Activated T-cell treated with anti-CD3 and anti-CD28 coated beads for 24 hours (primary cell): ENCODE measurements around the gene MAD1L1.

ENCODE experiments used
- DNase-seq: peaks from one replicate; pipeline ENCODE4 v3.0.0-alpha.2; 2020; ENCODE audit warnings: low read depth

MAD1L1 gene

DNA sequence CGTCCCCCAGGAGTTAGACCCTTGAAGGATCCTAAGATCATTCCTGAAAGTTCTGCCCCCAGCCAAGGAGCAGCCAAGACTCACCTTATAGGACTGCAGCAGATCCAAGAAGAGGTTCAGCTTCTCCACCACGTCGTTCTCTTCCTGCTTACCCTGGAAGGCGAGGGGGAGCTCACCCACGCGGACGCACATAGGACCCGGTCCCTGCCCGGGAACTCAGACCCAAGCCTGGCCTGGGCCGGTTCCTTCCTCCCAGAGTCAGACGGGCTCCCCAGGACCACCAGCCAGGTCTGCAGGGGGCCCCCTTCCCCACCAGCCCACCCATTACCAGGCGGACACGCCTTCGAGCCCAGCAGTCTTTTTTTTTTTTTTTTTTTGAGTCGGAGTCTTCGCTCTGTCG, 24.9 kb upstream of the MAD1L1 start:
- no peak for DNase-seq

- DNase-seq: no peak
Measured at GRCh38 chr7:2257046-2257551, 24.4 kb upstream of the MAD1L1 start.

DNA sequence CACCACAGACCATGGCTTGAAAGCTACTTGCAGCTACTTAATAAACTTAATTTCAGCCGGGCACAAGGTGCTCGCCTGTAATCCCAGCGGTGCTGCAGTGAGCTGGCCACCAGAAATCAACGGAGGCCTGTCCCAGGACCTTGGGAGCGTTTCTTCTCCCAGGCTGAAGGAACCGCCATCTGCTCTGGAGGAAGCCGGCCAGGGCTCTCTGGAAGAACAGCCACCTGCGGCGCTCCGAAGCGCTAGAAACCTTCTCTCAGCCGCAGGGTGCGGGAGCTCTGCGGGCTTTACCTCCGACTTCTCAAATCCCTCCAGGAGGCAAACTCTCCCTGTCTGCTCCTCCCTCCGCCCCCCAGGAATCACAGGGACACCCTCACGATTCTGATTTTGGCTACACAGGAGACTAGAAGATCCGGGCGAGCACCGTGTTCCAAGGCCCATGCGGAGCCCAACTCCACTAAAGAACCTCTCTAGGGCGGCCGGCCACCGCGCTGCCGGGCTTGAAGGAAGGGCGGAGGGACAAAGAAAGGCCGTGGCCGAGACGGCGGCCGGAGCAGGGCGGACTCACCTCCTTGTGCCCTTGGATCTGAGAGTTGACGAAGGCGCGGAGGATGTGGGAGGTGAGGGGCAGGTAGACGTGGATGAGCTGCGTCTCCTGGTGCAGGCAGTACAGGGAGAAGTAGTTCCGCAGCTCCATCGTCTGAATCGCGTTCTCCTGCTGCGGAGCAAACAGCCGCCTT, 23.7 kb upstream of the MAD1L1 start:
- DNase-seq: no peak

DNA sequence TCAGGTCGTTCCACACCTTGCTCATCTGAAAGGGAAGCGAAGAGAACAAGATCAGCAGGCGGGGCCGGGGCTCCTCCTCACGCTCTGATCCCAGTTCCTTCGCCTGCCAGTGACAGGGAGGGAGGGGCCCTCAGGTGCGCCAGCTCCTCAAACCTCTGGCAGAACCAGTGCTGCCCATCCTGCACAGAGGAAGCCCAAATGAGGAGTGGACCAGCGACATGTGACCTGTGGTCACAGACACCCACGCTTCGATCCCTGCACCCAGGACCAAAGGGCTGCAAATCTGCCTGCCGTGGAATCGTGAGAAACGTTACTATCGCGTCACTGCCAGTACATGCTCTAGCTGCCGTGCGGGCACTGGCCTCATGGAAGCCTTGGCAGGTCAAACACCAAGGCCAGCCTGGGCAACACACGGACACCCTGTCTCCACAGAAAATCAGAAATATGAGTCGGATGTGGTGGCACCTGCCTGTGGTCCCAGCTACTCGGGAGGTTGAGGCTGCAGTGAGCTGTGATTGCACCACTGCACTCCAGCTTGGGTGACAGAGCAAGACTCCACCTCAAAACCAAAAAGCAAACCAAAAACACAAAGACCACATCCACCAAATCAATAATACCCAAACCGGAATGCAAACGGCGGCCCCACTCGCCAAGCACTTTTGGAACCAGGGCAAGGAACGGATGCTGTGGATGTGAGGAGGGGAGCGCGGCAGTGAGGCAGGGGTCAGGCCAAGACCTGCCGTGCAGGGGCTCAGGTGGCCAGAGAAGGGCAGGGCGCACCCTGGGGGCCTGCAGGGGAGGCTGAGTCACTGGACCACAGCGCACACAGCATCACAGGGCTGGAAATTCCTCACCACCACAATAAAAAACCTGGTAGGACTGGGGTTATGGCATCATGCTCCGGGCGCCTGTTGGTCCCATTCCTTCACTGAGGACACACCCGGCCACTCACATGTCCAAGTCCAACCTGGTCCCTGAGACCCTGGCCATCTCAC, 22.7 kb upstream of the MAD1L1 start:
- no peak for DNase-seq

DNA sequence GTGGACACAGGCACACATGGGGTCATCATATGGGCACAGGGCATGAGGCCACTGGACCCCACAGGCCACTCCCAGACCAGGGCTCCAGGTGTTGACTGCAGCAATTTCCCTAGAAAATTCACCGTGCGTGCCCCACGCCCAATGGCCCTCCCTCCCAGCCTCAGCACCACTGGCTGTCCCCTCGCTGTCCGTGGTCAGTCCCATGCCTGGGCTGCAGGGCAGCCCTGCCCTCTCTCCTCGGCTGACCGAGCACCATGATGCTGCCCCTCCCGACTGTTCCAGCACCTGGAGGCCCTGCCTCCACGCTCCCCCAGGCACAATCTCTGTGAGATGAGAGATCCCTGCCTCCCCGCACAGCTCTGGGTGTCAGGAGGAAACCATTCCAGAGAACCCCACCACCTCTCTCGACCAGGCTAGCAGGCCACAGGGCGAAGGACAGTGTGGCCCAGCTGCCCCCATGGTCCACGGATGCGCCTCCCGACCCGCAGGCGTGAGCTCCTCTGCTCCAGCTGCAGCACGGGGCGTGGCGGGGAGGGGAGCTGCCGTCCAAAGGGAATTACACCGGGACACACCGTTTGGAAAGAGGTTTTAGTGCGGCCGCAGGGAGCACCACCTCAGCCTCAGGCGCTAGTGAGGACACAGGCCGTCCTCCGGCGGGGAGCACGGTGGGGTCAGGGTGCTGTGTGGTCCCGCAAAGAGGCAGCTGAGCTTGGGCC, 21.8 kb upstream of the MAD1L1 start:
- DNase-seq: no peak

- DNase-seq: no peak
Measured at GRCh38 chr7:2253525-2254244, 20.9 kb upstream of the MAD1L1 start.

DNA sequence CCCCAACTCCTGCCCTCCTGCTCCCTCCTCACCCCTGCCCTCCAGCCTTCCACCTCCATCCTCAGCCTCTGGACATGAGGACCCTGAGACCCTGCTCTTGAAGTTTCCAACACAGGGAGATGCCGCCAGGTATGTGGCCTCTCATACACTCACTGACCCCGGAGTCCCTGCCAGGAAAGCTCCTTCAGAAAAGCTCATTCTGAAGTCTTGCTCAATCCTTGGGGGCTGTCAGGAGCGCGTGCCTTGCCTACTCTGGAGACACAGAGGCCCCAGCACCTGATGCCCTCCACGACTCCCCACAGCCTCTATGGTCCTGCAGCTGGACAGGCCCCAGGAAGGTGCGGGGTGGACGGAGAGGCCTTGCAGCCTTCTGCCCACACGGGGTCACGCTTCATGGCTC, 20.3 kb upstream of the MAD1L1 start:
- DNase-seq: no peak

- no peak for DNase-seq
Measured at GRCh38 chr7:2251841-2252771, 19.4 kb upstream of the MAD1L1 start.

DNA sequence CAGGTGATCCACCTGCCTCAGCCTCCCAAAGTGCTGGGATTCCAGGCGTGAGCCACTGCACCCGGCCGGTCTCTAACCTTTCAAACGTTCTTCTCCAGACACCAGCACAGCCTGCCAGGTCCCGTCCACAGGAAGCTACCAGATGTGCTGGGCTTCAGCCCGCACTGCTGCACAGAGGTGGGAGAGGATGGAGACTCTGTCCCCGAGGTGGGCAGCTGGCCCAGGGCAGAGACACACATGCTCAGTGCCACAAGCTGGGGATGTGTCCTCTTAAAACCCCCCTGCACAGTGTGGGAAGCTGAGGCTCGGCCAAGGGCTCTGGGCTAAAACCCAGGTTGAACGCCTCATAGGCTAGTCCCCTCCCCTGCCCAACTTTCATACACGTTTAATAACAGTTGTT, 18.6 kb upstream of the MAD1L1 start:
- DNase-seq: no peak

DNA sequence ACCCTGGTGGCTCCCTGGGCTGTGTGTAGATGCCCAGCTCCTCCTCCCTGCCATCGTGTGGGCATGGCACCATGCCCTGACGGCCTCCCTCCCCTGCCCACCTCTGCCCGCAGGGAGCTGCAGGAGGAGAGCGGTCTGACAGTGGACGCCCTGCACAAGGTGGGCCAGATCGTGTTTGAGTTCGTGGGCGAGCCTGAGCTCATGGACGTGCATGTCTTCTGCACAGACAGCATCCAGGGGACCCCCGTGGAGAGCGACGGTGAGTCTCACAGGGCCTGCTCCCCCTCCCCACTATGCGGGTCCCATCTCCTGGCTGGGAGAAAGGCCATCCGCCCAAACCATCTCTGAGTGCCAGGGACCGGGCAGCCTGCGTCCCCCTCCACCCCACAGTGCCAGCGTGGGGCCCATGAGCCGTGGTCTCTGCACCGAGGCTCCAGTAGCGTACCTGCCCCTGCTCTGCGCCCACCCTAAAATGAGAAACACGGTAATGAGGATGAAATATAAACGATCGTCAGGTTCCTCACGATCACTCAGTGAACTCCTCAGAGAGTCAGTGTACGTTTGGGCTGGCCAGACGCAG, 17.1 kb upstream of the MAD1L1 start:
- DNase-seq: no peak

DNA sequence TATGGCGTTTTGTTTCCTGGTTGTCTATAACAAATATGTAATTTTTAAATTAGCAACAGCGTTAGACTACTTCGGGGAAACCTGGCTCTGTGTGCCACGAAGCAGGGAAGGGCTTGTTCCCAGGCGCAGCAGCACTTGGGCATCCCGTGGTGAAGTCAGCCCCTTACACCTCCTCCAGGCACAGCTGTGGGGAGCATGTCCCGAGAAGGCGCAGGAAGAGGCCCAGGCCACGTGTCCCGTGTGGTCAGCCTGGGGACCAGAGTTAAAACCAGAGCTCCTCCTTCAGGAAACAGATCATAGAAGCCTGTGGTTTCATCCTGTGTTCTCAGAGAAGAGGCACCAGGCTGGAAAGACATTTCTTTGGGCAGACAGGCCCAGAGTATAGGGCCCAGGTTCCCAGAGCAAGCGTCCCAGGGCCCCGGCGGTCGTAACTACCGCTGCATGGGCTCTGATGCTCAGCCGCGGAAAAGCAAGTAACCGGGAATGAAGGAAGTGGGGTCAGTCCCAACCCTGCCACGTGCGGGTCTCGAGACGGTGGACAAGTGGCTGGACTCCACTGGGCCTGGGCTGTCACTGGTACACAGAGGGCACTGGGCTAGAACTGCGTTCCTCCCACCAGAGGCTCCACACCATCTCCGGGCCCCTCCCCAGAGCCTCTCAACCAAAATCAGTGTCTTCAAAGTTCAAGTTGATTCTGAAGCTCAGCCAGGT, 16.4 kb upstream of the MAD1L1 start:
- DNase-seq: no peak

DNA sequence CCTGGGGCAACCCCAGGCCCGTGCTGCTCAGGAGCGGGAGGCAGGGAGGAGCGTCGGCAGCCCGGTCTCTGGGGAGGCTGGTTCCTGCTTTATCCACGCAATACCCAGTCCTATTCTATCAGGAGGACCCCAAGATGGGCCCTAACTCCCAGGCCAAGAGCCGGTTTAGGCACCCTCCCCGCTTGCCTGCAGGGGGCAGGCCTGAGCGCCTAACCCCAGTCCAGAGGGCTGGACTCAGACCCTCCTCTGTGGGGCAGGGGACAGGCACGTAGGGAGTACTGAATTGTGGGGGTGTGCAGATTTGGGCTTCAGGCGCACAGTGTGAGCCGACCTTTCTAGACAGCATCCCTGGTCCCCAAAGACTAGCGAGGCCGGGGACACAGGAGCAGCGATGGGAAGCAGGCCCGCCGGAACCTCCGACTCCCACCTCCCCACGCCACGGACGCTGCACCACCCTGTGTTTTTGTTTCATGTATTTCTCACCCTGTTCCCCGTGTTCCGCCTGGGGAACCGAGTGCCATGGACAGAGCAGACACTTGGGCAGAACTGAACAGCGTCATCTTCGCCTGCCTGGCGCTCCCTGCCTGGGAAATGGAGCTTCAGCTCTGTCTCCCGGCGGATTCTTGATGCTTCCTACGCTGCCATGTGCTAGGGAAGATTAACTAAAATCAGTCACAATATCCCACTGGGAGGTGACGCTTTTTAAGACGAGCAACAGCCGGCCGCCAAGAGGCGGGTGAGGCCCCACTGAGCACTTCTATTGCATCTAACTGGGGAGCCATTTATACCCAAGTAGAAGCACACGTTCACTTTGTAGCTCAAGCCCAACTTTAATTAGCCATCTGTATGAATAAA, 14.6 kb upstream of the MAD1L1 start:
- no peak for DNase-seq

DNA sequence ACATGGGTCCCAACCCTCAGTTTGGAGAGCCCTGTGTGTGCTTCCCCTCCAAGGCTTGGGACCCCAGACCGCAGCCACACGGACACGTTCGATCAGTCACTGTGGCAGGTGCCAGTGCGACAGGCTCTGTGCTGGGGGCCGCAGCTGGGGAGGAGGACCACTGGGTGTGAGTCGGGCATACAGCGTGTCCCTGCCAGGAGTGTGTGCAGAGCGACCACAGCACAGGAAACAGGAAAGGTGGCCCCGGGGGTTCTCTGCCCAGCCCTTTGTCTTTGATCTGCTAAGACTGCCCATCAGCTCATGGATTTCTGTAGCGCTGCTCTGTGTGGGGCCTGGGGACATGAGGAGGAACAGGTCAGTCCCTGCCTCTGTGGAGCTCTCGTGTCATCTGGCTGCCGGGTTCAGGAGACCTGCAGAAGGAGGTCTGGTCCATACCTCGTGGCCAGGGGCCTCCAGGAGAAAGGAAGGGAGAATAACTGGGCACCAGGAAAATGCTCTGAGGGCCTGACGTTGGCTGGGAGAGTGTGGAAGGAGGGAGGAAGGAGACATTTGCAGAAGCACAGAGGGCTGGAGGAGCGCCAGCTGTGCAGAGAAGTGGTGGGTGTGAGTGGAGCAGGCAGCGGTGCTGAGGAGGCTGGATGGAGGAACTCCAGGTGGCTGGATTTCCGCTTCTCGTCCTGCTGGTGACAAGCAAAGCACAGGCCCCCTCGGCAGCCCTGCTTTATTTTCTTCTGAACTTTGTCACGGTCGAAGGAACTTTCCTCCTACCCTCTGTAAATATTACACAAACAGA, 13.3 kb upstream of the MAD1L1 start:
- no peak for DNase-seq

DNA sequence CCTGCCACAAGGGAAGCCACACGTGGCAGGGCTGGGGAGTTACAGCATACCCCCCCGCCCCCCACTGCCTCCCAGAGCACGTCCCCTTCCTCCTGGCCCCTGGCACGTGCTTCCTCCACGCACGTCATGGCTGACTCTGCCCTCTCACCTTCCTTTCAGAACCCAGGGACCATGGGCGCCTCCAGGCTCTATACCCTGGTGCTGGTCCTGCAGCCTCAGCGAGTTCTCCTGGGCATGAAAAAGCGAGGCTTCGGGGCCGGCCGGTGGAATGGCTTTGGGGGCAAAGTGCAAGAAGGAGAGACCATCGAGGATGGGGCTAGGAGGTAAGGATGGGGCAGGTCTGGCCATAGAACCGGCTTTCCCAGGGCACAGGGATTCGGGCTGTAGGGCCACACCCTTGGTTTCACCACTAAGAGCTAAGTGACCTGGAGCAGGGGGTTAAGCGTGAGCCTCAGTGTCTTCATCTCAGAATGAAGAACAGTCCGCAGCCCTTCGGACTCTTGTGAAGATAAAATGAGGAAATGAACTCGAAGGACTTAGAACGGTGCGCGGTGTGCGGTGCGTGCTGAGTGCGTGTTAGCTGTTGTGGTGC, 11.8 kb upstream of the MAD1L1 start:
- no peak for DNase-seq

DNA sequence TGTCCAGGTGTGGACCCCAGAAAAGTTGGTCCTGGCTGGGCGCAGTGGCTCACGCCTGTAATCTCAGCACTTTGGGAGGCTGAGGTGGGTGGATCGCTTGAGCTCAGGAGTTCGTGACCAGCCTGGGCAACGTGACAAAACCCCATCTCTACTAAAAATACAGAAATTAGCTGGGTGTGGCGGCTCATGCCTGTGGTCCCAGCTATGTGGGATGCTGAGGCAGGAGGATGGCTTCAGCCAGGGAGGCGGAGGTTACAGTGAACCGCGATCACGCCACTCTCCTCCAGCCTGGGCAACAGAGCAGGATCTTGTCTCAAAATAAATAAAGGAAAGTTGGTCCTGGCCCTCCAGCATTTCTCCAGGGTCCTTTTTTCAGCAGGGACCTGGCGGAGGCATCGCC, 10.7 kb upstream of the MAD1L1 start:
- DNase-seq: no peak

DNA sequence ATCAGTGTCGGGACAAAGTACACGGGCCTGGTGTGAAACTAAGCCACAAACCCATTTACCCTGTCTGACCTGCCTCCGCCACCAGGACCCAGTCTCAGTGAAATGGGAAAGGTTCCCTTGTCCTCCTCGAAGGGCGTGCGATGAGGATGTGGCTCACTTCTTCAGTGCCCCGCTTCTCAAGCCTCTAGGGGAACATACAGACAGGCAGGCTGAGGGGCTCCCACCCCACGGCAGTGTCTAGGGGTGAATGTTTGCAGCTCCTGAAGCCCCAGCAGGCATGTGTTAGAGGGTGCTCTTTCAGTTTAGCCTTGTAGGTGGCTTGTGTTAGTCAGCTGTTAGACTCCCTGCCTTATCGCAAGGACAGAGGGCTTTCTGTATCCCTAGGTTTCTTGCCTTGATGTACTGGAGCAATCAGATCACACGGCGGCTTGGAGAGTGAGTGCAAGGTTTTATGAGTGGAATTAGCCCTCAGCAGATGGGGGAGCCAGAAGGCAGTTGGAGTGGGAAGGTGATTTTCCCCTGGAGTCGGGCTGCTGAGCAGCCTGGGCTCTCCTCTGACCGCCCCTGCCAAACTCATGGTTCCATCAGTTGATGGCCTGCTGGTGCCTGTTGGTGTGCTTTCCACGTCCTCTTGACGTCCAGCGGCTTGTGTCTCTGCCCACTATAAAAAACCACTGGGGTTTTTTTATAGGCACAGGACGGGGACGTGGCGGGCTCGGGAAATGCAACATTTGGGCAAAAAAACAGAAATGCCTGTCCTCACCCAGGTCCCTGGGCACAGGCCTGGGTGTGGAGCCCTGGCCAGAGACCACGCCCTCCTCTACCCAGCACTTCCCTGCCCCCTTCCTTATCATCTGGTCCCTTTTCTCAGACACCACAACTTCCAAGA, 10.0 kb upstream of the MAD1L1 start:
- no peak for DNase-seq
